H1 (cell line): ENCODE data around the gene CLCF1. TPM values are rescaled to one million over a fixed set of nuclear protein-coding genes. Genes with fewer than 3 reads are reported as not detected.

Source experiments
- CBX5 ChIP-seq: fragments of 300-800, 300-1000 bp; sonication (generic); IDR thresholded peaks from 2 replicates; pipeline ENCODE4 v1.7.1; 2016; ENCODE audit warnings: antibody characterized with exemption, low read length, low read depth
- CEBPB ChIP-seq: IDR thresholded peaks from 2 replicates; pipeline ENCODE4 v1.6.1; 2012; ENCODE audit warnings: low read depth, low read length
- EP300 ChIP-seq, 2 experiments: IDR thresholded peaks; 1 replicate in 1 of 2; 2 replicates in 1 of 2; pipeline ENCODE4 v1.6.1; 2011 to 2012; ENCODE audit warnings: low read depth in 2 of 2, low read length in 2 of 2, mild to moderate bottlenecking in 2 of 2, borderline replicate concordance in 1 of 2, inconsistent platforms in 1 of 2, moderate library complexity in 1 of 2
- JUN ChIP-seq: IDR thresholded peaks from 2 replicates; pipeline ENCODE4 v1.6.1; 2011; ENCODE audit warnings: low read depth, mild to moderate bottlenecking, improper control_type of control experiment, low read length
- KDM1A ChIP-seq: fragments of 200-600, 300-600 bp; sonication (generic); IDR thresholded peaks from 2 replicates; pipeline ENCODE4 v1.7.1; 2016; ENCODE audit warnings: mild to moderate bottlenecking, low read length, borderline replicate concordance
- POLR2A ChIP-seq, 2 experiments: IDR thresholded peaks; 1 replicate in 1 of 2; 2 replicates in 1 of 2; pipeline ENCODE4 v1.6.1; 2011; ENCODE audit warnings: low read depth in 2 of 2, low read length in 2 of 2, mild to moderate bottlenecking in 2 of 2; ENCODE audit errors: control extremely low read depth in 1 of 2
- RXRA ChIP-seq: IDR thresholded peaks from 2 replicates; pipeline ENCODE4 v1.6.1; 2011; ENCODE audit warnings: low read depth, mild to moderate bottlenecking, low read length, moderate library complexity; ENCODE audit not compliant: insufficient read depth
- SAP30 ChIP-seq: fragments of 300-600 bp; sonication (generic); IDR thresholded peaks from 2 replicates; pipeline ENCODE4 v1.7.1; 2012; ENCODE audit warnings: low read length, moderate library complexity, mild to moderate bottlenecking, inconsistent platforms; ENCODE audit not compliant: insufficient read depth, insufficient replicate concordance
- polyA plus RNA-seq, 7 experiments: library from polyadenylated mRNA; depleted of rRNA in 3 of 7; stranded (reverse) in 5 of 7; unstranded in 2 of 7; fragments of >200 nt in 5 of 7; fragments of 200-250 nt in 2 of 7; gene quantifications; 1 replicate in 5 of 7; 2 replicates in 1 of 7; 4 replicates in 1 of 7; pipeline versions ENCODE4 v1.2.1 to v1.2.3, GENCODE V29; 2011 to 2013; ENCODE audit warnings: missing spikeins in 2 of 7, mixed read lengths in 2 of 7
- total RNA-seq: library from RNA; stranded (reverse); fragmentation: NEBNext Ultra II Directional; extraction: Animal tissue kit (Norgen Biotek cat#: 25700); gene quantifications from 2 replicates; pipeline ENCODE4 v1.2.1, GENCODE V29; 2021
- TF ChIP-seq, protein P1 (sequence below): fragments of 300-600 bp; sonication (generic); IDR thresholded peaks from 2 replicates; pipeline ENCODE4 v1.7.1; 2012; ENCODE audit warnings: low read length, moderate library complexity, mild to moderate bottlenecking, inconsistent platforms; ENCODE audit not compliant: insufficient replicate concordance
- TF ChIP-seq, protein P2 (sequence below): IDR thresholded peaks from 2 replicates; pipeline ENCODE4 v1.6.1; 2012; ENCODE audit warnings: inconsistent platforms
- TF ChIP-seq, protein P3 (sequence below): IDR thresholded peaks from 2 replicates; pipeline ENCODE4 v1.6.1; 2011; ENCODE audit warnings: low read length, improper control_type of control experiment

CLCF1 gene
- total and polyA plus RNA-seq, 2 of the 8 experiments (the other 6 are each of a cell fraction or from before 2014, with no cell fraction given): 0.32 to 1.2 TPM

DNA sequence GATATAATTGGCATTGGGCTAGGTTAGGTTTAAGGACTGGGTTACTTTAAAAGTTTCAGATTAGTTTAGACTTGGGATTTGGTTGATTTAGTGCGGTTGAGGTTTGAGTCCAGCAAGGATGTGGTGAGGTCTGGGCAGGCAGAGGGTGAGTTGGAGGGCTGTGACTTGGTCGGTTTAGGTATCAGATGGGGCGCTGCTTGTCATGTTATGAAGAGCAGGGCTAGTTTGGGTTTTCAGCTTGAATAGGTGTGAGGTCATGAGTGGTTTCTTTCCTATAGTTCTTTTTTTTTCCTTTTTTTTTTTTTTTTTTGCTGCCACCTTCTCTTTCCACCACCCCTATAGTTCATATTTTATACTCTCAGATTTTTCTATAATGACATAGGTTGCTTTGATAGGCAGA lies 4.8 kb downstream of the CLCF1 start (continued):
- TF ChIP-seq, protein P1, sequence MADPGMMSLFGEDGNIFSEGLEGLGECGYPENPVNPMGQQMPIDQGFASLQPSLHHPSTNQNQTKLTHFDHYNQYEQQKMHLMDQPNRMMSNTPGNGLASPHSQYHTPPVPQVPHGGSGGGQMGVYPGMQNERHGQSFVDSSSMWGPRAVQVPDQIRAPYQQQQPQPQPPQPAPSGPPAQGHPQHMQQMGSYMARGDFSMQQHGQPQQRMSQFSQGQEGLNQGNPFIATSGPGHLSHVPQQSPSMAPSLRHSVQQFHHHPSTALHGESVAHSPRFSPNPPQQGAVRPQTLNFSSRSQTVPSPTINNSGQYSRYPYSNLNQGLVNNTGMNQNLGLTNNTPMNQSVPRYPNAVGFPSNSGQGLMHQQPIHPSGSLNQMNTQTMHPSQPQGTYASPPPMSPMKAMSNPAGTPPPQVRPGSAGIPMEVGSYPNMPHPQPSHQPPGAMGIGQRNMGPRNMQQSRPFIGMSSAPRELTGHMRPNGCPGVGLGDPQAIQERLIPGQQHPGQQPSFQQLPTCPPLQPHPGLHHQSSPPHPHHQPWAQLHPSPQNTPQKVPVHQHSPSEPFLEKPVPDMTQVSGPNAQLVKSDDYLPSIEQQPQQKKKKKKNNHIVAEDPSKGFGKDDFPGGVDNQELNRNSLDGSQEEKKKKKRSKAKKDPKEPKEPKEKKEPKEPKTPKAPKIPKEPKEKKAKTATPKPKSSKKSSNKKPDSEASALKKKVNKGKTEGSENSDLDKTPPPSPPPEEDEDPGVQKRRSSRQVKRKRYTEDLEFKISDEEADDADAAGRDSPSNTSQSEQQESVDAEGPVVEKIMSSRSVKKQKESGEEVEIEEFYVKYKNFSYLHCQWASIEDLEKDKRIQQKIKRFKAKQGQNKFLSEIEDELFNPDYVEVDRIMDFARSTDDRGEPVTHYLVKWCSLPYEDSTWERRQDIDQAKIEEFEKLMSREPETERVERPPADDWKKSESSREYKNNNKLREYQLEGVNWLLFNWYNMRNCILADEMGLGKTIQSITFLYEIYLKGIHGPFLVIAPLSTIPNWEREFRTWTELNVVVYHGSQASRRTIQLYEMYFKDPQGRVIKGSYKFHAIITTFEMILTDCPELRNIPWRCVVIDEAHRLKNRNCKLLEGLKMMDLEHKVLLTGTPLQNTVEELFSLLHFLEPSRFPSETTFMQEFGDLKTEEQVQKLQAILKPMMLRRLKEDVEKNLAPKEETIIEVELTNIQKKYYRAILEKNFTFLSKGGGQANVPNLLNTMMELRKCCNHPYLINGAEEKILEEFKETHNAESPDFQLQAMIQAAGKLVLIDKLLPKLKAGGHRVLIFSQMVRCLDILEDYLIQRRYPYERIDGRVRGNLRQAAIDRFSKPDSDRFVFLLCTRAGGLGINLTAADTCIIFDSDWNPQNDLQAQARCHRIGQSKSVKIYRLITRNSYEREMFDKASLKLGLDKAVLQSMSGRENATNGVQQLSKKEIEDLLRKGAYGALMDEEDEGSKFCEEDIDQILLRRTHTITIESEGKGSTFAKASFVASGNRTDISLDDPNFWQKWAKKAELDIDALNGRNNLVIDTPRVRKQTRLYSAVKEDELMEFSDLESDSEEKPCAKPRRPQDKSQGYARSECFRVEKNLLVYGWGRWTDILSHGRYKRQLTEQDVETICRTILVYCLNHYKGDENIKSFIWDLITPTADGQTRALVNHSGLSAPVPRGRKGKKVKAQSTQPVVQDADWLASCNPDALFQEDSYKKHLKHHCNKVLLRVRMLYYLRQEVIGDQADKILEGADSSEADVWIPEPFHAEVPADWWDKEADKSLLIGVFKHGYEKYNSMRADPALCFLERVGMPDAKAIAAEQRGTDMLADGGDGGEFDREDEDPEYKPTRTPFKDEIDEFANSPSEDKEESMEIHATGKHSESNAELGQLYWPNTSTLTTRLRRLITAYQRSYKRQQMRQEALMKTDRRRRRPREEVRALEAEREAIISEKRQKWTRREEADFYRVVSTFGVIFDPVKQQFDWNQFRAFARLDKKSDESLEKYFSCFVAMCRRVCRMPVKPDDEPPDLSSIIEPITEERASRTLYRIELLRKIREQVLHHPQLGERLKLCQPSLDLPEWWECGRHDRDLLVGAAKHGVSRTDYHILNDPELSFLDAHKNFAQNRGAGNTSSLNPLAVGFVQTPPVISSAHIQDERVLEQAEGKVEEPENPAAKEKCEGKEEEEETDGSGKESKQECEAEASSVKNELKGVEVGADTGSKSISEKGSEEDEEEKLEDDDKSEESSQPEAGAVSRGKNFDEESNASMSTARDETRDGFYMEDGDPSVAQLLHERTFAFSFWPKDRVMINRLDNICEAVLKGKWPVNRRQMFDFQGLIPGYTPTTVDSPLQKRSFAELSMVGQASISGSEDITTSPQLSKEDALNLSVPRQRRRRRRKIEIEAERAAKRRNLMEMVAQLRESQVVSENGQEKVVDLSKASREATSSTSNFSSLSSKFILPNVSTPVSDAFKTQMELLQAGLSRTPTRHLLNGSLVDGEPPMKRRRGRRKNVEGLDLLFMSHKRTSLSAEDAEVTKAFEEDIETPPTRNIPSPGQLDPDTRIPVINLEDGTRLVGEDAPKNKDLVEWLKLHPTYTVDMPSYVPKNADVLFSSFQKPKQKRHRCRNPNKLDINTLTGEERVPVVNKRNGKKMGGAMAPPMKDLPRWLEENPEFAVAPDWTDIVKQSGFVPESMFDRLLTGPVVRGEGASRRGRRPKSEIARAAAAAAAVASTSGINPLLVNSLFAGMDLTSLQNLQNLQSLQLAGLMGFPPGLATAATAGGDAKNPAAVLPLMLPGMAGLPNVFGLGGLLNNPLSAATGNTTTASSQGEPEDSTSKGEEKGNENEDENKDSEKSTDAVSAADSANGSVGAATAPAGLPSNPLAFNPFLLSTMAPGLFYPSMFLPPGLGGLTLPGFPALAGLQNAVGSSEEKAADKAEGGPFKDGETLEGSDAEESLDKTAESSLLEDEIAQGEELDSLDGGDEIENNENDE: no peak
- TF ChIP-seq KDM1A (no peak), CEBPB (no peak), EP300 (IDR thresholded peaks at IDR 0.05; ENCODE audit: borderline replicate concordance in 1 of 2, low read depth in 2 of 2, low read length in 2 of 2) (no peak), RXRA (no peak), POLR2A (IDR thresholded peaks at IDR 0.05; ENCODE audit: control extremely low read depth in 1 of 2, low read depth in 2 of 2, low read length in 2 of 2) (no peak), CBX5 (no peak), JUN (no peak), SAP30 (no peak)
- TF ChIP-seq, protein P2, sequence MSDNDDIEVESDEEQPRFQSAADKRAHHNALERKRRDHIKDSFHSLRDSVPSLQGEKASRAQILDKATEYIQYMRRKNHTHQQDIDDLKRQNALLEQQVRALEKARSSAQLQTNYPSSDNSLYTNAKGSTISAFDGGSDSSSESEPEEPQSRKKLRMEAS: no peak
- TF ChIP-seq, protein P3, sequence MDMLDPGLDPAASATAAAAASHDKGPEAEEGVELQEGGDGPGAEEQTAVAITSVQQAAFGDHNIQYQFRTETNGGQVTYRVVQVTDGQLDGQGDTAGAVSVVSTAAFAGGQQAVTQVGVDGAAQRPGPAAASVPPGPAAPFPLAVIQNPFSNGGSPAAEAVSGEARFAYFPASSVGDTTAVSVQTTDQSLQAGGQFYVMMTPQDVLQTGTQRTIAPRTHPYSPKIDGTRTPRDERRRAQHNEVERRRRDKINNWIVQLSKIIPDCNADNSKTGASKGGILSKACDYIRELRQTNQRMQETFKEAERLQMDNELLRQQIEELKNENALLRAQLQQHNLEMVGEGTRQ: no peak
